Stimulated activated naive CD4-positive, alpha-beta T cell (primary cell): ENCODE results near the gene TIMM10.

Source experiments
- DNase-seq, 6 experiments: peaks; one replicate each; lab custom pipeline; 2025; lab: John Stamatoyannopoulos, UW

Gene TIMM10

DNA sequence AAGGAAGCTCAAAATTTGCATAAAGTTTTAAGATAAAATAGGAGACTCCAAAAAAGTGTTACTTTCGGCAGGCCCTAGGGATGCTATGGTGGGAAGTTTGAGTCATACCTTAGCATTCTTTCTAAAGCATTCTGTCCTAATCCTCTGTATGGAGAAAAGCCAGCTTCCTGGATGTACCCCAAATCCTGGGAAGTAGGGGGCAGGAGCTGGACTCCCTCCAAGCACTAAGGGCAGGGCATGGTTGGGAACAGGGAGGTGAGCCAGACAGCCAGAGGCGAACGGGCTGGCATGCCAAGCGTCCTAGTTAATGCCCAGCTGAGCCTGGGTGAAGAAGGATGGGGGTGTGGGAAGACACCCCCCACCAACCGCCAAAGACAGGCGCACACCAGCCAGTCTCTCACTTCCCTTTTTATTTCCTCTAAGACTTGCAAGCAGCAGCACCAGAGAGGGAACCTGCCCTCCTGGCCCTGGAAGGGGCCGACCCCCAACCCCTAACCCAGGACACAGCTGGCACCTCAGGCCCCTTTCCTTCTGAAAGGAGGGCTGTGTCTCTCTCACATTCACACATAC is 46.3 kb downstream of the TIMM10 start:
- no peak for DNase-seq

DNA sequence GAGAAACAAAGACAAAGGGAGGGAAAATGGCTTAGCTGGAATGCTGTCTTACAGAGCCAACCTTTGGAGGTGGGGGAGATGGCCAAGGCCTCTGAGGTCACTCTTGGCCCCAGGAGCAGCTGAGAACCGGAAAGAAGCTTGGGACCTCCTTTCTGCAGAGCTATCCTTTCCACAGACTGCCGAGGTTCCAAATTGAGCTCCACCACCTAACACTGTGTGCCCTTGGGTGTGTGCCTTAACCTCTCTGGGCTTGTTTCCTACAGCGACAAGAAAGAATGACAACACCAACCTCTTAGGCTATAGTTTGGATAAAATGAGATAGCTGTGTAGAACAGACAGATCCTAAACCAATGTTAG is 47.0 kb downstream of the TIMM10 start:
- no peak for DNase-seq

DNA sequence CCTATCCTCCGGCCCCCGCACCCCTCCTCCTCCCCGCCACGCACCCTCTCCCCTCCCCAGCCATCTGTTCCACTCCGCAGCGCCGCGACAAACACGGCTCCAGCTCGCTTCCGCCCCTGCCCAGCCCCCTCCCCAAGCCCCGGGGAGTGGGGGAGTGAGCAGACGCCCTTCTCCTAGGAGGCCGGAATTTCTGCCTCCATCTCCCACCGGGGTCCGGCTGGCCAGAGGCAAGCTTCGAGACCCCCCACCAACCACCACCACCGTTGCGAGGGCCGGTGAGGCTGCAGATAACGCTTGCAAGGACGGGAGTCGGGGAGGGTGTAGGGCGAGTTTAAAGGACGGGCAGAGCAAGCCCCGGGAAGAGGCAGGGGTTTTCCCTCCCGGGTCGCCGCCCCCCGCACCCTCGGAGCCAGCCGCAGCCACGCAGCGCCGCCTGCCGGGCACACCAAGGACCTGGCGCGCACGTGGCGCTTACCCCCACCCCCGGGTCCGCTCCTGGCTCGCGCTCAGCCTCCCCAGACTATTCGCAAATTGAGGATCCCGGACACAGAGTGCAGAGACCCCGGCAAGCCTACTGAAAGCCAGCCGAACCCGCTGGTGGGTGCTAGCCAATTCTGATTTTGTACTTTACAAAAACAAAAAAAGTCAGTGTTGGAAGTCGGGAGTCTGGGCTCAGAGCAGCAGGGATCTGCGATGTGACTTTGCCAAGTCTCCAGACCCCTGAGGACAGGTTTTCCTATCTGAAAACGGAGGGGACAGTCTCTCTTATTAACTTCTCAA is 47.6 kb downstream of the TIMM10 start:
- DNase-seq: peak; percentile 14 to 65 (median 59)

DNA sequence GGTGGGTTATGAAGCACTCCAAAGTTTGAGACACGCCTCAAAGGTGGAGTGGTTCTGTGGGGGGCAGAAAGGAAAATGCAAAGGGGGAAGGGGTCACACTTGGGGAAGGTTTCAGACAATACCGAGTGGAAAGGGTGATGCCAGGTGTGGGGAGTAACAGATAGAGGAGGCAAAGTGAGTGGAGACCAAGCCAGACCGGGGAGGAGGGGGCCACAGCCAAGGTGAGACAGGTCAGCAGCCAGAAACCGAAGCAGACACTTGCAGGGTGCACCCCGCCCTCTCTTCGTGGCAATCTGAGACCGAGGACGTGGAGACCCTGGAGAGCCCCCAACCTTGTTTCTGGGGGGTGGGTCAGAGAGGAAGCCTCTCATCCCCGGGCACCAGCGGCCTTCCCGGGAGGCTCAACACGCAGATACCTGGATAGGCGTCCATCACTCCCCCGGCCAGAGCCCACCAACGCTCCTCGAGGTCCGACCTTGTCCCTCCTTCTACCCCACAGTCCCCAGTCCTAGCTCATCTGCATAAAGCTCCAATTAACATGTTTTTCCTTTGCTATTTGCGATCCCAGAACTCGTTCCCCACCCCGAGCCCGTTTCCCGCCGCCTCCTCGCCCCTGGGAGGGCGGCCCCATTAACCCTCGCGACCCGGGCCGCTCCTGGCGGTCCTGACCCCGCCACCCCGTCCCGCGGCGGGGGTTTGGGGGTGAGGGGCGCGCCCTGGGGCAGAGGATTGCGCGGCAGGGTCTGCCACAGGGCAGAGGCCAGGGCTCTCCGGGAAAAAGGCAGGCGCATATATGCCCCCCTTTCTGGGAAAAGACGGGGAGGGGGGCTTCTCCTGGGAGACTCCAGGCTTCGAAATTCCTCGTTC is 48.4 kb downstream of the TIMM10 start:
- no peak for DNase-seq

DNA sequence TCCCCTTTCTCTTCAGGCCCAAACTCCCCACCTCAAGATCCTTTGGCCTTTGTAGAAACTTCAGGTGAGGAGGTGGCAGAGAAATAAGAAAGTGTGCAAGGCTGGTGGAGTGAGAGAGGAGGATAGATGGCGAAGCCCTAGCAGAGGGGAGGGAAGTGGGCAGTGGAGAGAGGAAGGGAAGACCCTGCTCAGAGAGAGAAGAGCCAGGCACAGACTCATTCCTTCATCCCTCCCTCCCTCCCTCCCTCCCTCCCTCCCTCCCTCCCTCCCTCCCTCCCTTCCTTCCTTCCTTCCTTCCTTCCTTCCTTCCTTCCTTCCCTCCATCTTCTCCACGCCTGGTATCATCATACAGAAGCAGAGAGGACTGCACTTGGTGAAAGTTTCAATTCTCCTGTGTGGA is 49.2 kb downstream of the TIMM10 start:
- DNase-seq: no peak

DNA sequence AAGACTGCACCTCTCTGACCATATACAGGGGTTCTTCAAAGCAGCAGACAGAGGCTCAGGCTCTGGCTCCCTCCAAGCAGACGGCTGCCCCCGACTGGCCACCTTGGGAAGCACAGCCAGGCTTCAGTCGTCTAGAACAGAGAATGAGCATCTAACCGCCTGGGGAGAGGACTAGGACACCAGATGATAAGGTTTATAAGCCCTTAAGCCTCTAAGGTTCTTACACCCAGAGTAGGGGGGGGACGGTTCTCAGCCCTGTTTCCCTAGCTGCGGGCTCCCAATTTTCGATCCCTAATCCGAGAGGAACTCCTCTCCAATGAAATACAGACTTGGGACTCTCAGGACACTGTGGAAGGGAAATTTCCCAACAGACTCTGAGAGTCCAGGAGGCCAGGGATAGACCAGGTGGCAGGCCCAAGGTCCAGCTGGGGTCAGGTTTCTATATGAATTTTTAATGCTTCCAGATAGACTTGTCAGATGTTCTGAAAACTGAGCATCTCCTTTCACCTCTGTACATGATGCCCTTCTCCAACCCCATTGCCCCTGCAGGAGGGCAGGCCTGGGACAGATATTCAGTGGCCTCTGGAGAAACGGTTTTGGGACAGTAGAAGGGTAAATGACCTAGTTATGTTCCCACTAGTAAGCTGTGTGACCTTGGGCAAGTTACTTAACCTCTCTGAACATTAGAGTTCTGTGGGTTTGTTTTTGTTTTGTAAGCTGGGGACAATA is 50.0 kb downstream of the TIMM10 start:
- peak in 4 of 6 experiments; percentile 32 to 54 (median 40) for DNase-seq

DNA sequence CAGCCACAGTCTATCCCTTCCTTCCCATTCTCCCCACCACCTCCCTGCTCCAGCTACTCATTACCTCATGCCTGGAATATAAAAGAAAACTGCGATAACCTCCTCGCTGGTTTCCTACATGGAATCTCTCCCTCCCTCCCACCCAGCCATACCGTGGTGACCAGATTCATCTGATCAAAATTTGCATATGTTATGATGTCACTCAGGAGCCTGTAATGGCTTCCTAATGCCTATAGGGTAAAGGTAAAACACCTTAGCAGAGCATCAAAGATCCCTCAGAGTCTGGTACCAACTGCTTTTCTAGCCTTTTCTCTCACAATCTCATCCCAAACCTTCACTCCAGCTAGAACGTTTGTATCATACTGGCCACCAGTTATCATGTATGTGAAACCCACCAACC is 50.6 kb downstream of the TIMM10 start:
- no peak for DNase-seq

DNA sequence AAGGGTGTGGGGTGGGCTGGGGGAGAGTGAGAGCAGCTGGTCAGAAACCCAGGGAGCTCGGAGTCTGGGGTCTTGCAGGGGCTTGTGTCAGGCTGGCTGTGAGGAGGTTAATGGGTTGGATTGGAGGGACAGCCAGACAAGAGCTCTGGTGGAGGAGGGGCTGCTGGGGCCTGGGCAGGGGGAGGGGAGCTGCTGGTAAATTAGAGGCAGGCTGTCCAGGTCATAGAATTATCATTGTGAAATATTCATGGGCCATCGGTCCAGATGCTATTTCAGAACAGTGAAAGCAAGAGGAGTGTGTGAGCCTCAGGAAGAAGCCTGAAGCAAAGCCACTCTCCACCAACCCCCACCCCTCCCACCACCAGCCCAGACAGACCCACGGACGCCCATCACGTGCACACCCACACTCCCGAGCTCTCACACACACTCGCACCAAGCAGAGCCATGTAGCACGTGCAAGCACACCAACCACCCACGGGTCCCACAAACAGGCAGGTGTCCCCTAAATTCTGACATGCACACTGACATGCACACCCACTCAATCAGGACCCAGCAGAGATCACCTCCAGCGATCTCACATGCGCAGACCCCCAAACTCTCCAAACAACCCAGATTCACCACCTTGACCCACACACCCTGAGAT is 51.4 kb downstream of the TIMM10 start:
- DNase-seq: no peak
